Fibroblast of the aortic adventitia (primary cell): ENCODE data around the gene ANGPTL2. TPM values are rescaled to one million over a fixed set of nuclear protein-coding genes. Genes with fewer than 3 reads are reported as not detected.

Experiments
- DNase-seq: peaks from one replicate; pipeline ENCODE4 v3.0.0-alpha.2; 2010; ENCODE audit warnings: low read depth
- H3K4me3 ChIP-seq: 2 replicates; pipeline ENCODE4 v1.5.1; 2011; ENCODE audit warnings: low read depth, mild to moderate bottlenecking, control low read depth, low read length, moderate library complexity
- CTCF ChIP-seq: IDR thresholded peaks from 2 replicates; pipeline ENCODE4 v1.5.1; 2011; ENCODE audit warnings: mild to moderate bottlenecking, low read length, control low read depth, inconsistent platforms; ENCODE audit not compliant: insufficient read depth
- total RNA-seq: library from RNA; depleted of rRNA; stranded (reverse); fragments of >200 nt; gene quantifications from 2 replicates; pipeline ENCODE4 v1.2.3, GENCODE V29; 2012; ENCODE audit warnings: low replicate concordance

ANGPTL2 gene
- total RNA-seq, 1 donor: 41.0 TPM

GRCh38 chr9:127056446-127056845 is 66.0 kb downstream of the ANGPTL2 start:
- H3K4me3 ChIP-seq: no peak overlapping the region
- DNase-seq: no peak
- no peak for TF ChIP-seq CTCF

GRCh38 chr9:127055745-127056402 is 66.6 kb downstream of the ANGPTL2 start:
- DNase-seq: no peak
- TF ChIP-seq CTCF: no peak
- H3K4me3 ChIP-seq: no peak overlapping the region

- TF ChIP-seq CTCF: no peak
- DNase-seq: no peak
- no peak overlapping the region for H3K4me3 ChIP-seq
Measured at GRCh38 chr9:127053960-127054359, 68.5 kb downstream of the ANGPTL2 start.

- H3K4me3 ChIP-seq: no peak overlapping the region
- no peak for TF ChIP-seq CTCF
- DNase-seq: no peak
Measured at GRCh38 chr9:127053057-127053821, 69.2 kb downstream of the ANGPTL2 start.

- DNase-seq: no peak
- no peak for TF ChIP-seq CTCF
- no peak overlapping the region for H3K4me3 ChIP-seq
Measured at GRCh38 chr9:127051881-127052595, 70.4 kb downstream of the ANGPTL2 start.

GRCh38 chr9:127050591-127051001 is 71.8 kb downstream of the ANGPTL2 start:
- no peak for TF ChIP-seq CTCF
- no peak overlapping the region for H3K4me3 ChIP-seq
- DNase-seq: no peak
